Sigmoid colon (tissue), 7 donors: Measurements from ENCODE around the gene RPS15A. TPM values are rescaled to one million over a fixed set of nuclear protein-coding genes. Genes with fewer than 3 reads are reported as not detected.

Experiments used
- DNase-seq: peaks from one replicate; pipeline ENCODE4 v3.0.0-alpha.2; 2019
- H3K27ac ChIP-seq, 4 donors: fragments of 200-600 bp; sonication (generic); one replicate each; pipeline ENCODE4 v1.5.1; 2016 to 2019; ENCODE audit warnings: mild to moderate bottlenecking in 1 of 4
- H3K27me3 ChIP-seq, 3 donors: fragments of 200-600 bp; sonication (generic); one replicate each; pipeline ENCODE4 v1.5.1; 2019; ENCODE audit warnings: mild to moderate bottlenecking in 1 of 3
- H3K36me3 ChIP-seq, 4 donors: fragments of 200-600 bp; sonication (generic); one replicate each; pipeline ENCODE4 v1.5.1; 2016 to 2019
- H3K4me1 ChIP-seq, 4 donors: fragments of 200-600 bp; sonication (generic); one replicate each; pipeline ENCODE4 v1.5.1; 2017 to 2019
- H3K4me3 ChIP-seq, 4 donors: fragments of 200-600 bp; sonication (generic); one replicate each; pipeline ENCODE4 v1.5.1; 2017 to 2019; ENCODE audit warnings: mild to moderate bottlenecking in 2 of 4, moderate library complexity in 1 of 4
- H3K9me3 ChIP-seq, 4 donors: fragments of 200-600 bp in 3 of 4; sonication (generic) in 3 of 4; one replicate each; pipeline versions ENCODE4 v1.5.1 to v1.6.1; 2013 to 2019
- CTCF ChIP-seq, 4 experiments: fragments of 450-650 bp in 3 of 4; fragments of 200-600 bp in 1 of 4; IDR thresholded peaks; one replicate each; pipeline ENCODE4 v1.5.1; 2016 to 2019; ENCODE audit warnings: antibody characterized with exemption in 4 of 4, mild to moderate bottlenecking in 3 of 4, moderate library complexity in 2 of 4
- EP300 ChIP-seq, 4 donors: sonication (generic); formaldehyde crosslinking; IDR thresholded peaks; one replicate each; pipeline ENCODE4 v1.6.1; 2017; ENCODE audit warnings: antibody characterized with exemption in 4 of 4
- POLR2A ChIP-seq, 2 donors: fragments of 450-650 bp; IDR thresholded peaks; one replicate each; pipeline ENCODE4 v1.6.1; 2016; ENCODE audit warnings: antibody characterized with exemption in 2 of 2, mild to moderate bottlenecking in 2 of 2, moderate library complexity in 2 of 2
- POLR2AphosphoS5 ChIP-seq, 4 donors: sonication (generic); formaldehyde crosslinking; IDR thresholded peaks; one replicate each; pipeline ENCODE4 v1.6.1; 2017; ENCODE audit warnings: antibody characterized with exemption in 4 of 4
- WGBS, 2 donors: extraction: QIAGEN DNeasy Blood & Tissue Kit; methylation state at CpG; one replicate each; pipeline ENCODE4 v1.1.7; 2013; 5-methylcytosine and 5-hydroxymethylcytosine counted together
- intact Hi-C: fragments of 100-400 bp; cut with DNase I; formaldehyde crosslinking; loops from one replicate; pipeline ENCODE4 v1.15.1; 2023
- polyA plus RNA-seq, 3 donors: library from polyadenylated mRNA; stranded (reverse); fragments of 200-250 nt; gene quantifications; one replicate each; pipeline ENCODE4 v1.2.3, GENCODE V29; 2013
- total RNA-seq, 4 donors: library from RNA; depleted of rRNA; stranded (reverse); fragments of >200 nt; gene quantifications; one replicate each; pipeline ENCODE4 v1.1.0, GENCODE V29; 2016
- donor health status: healthy with polysubstance abuse.
- donor health status: Bipolar disorder and iron deficiency.
- donor health status: healthy.

Gene RPS15A
- total RNA-seq = 1,000 to 10,000 TPM; 1,724 to 5,149 (median 4,033) TPM
- 1,000 to 10,000 TPM; 3,444 to 6,579 (median 4,979) TPM for polyA plus RNA-seq

- intact Hi-C loops = loop anchor here (10.0 kb wide), 1 partner anchor 275 kb away; the partner anchor contains the start of gene COQ7
- Histone ChIP-seq H3K4me1 (peaks cover 0 to 50% (median 44%) of the 10 kb centered on the region in 4 donors), H3K36me3 (peaks cover 4 to 71% (median 45%) of the 10 kb centered on the region in 4 donors), H3K27me3 (no peaks in the 10 kb centered on the region), H3K9me3 (no peaks in the 10 kb centered on the region), H3K4me3 (peak within 1 kb of the TSS; percentile 65 to 93 (median 84)), H3K27ac (peak within 1 kb of the TSS; percentile 75 to 89 (median 86))
- DNase-seq = peak; percentile 98
- TF ChIP-seq CTCF (IDR thresholded peaks at IDR 0.05) (no peak), EP300 (IDR thresholded peaks at IDR 0.05) (peak in 1 of 4 donors; percentile 36), POLR2AphosphoS5 (IDR thresholded peaks at IDR 0.05) (peak; percentile 92 to 97 (median 95)), POLR2A (IDR thresholded peaks at IDR 0.05) (peak; percentile 82 to 83)
- 1 to 3% methylated on average over 60 of the region's 60 CpGs for WGBS, 2 donors
Observed at GRCh38 chr16:18789850-18790706, at the start of gene RPS15A. Gene RPS15A (minus strand): TSS chr16:18790334. CDS start chr16:18789113, 1,221 bp downstream.

GRCh38 chr16:18839555-18839954, 49.4 kb upstream of the RPS15A start:
- Histone ChIP-seq H3K27me3 (no peaks in the 10 kb centered on the region), H3K9me3 (no peaks in the 10 kb centered on the region), H3K4me3 (no peak overlapping the region), H3K27ac (no peak overlapping the region), H3K4me1 (no peaks in the 10 kb centered on the region), H3K36me3 (peaks cover 34 to 98% (median 61%) of the 10 kb centered on the region in 4 donors)
- no peak for TF ChIP-seq POLR2AphosphoS5 (IDR thresholded peaks at IDR 0.05)
- TF ChIP-seq CTCF (IDR thresholded peaks at IDR 0.05) = no peak
- TF ChIP-seq EP300 (IDR thresholded peaks at IDR 0.05) = no peak
- no peak for TF ChIP-seq POLR2A (IDR thresholded peaks at IDR 0.05)
- DNase-seq = no peak
- intact Hi-C loops = no loop called here
- WGBS, 2 donors = 42 to 80% methylated on average over 6 of the region's 6 CpGs

GRCh38 chr16:18836702-18837101, 46.6 kb upstream of the RPS15A start:
- H3K36me3 ChIP-seq = peaks cover 42 to 100% (median 79%) of the 10 kb centered on the region in 4 donors
- H3K27me3 ChIP-seq = no peaks in the 10 kb centered on the region
- no peaks in the 10 kb centered on the region for H3K9me3 ChIP-seq
- intact Hi-C loops = no loop called here
- H3K27ac ChIP-seq = no peak overlapping the region
- no peak overlapping the region for H3K4me3 ChIP-seq
- TF ChIP-seq POLR2A (IDR thresholded peaks at IDR 0.05) (no peak), CTCF (IDR thresholded peaks at IDR 0.05) (no peak), POLR2AphosphoS5 (IDR thresholded peaks at IDR 0.05) (no peak)
- DNase-seq = no peak
- no peaks in the 10 kb centered on the region for H3K4me1 ChIP-seq

- no peaks in the 10 kb centered on the region for H3K9me3 ChIP-seq
- peaks cover 38 to 100% (median 76%) of the 10 kb centered on the region in 4 donors for H3K36me3 ChIP-seq
- WGBS, 2 donors = 50 to 72% methylated on average over 4 of the region's 4 CpGs
- no peak for DNase-seq
- no peak overlapping the region for H3K27ac ChIP-seq
- H3K4me1 ChIP-seq = no peaks in the 10 kb centered on the region
- H3K4me3 ChIP-seq = no peak overlapping the region
- no peak for TF ChIP-seq POLR2A (IDR thresholded peaks at IDR 0.05)
- no peak for TF ChIP-seq EP300 (IDR thresholded peaks at IDR 0.05)
- no peak for TF ChIP-seq POLR2AphosphoS5 (IDR thresholded peaks at IDR 0.05)
- intact Hi-C loops = no loop called here
- H3K27me3 ChIP-seq = no peaks in the 10 kb centered on the region
Observed at GRCh38 chr16:18834864-18835263, 44.7 kb upstream of the RPS15A start.

- WGBS, 2 donors = 39 to 80% methylated on average over 9 of the region's 9 CpGs
- no peaks in the 10 kb centered on the region for H3K27me3 ChIP-seq
- no peaks in the 10 kb centered on the region for H3K9me3 ChIP-seq
- no peak overlapping the region for H3K4me3 ChIP-seq
- TF ChIP-seq POLR2AphosphoS5 (IDR thresholded peaks at IDR 0.05) (no peak), EP300 (IDR thresholded peaks at IDR 0.05) (no peak), CTCF (IDR thresholded peaks at IDR 0.05) (no peak), POLR2A (IDR thresholded peaks at IDR 0.05) (no peak)
- no peak overlapping the region for H3K27ac ChIP-seq
- intact Hi-C loops = no loop called here
- no peak for DNase-seq
- H3K36me3 ChIP-seq = peaks cover 33 to 100% (median 79%) of the 10 kb centered on the region in 4 donors
- H3K4me1 ChIP-seq = no peaks in the 10 kb centered on the region
Observed at GRCh38 chr16:18833707-18834505, 43.8 kb upstream of the RPS15A start.
